Calu3 (cell line): ENCODE measurements around the gene SCUBE2. TPM values are rescaled to one million over a fixed set of nuclear protein-coding genes. Genes with fewer than 3 reads are reported as not detected.
"Not testable (repeated sequence)": the region's sequence is repeated elsewhere in the genome, so short reads cannot be mapped to it uniquely, and the experiment has no call there.

Experiments
- BruUV-seq: library from RNA; stranded (reverse); fragments of 400-500 nt; replicated peaks from 2 replicates; lab custom pipeline; 2021; lab: Mats Ljungman, UMichigan
- CTCF ChIA-PET: fragments of 300-600 bp; sonication (Branson Sonifier 250); formaldehyde crosslinking; loops from one replicate; lab custom pipeline; 2022; ENCODE audit warnings: antibody characterized with exemption; lab: Charles Lee
- DNase-seq: peaks from one replicate; pipeline ENCODE4 v3.0.0; 2022
- H3K27ac Mint-ChIP-seq: one replicate; pipeline ENCODE4 v1.8.0; 2022; ENCODE audit warnings: mixed read lengths; ENCODE audit not compliant: unreplicated experiment
- H3K27me3 Mint-ChIP-seq: one replicate; pipeline ENCODE4 v1.8.0; 2022; ENCODE audit warnings: mixed read lengths; ENCODE audit not compliant: unreplicated experiment
- H3K36me3 Mint-ChIP-seq: one replicate; pipeline ENCODE4 v1.8.0; 2022; ENCODE audit warnings: mild to moderate bottlenecking, moderate library complexity, mixed read lengths; ENCODE audit not compliant: insufficient read depth, unreplicated experiment
- H3K4me1 Mint-ChIP-seq: one replicate; pipeline ENCODE4 v1.8.0; 2022; ENCODE audit warnings: mild to moderate bottlenecking, low read depth, mixed read lengths; ENCODE audit not compliant: unreplicated experiment
- H3K4me3 Mint-ChIP-seq: one replicate; pipeline ENCODE4 v1.8.0; 2022; ENCODE audit warnings: mild to moderate bottlenecking, low read depth, moderate library complexity, mixed read lengths; ENCODE audit not compliant: unreplicated experiment
- H3K9me3 Mint-ChIP-seq: one replicate; pipeline ENCODE4 v1.8.0; 2022; ENCODE audit warnings: low read depth, mixed read lengths; ENCODE audit not compliant: unreplicated experiment
- intact Hi-C: fragments of 100-400 bp; cut with micrococcal nuclease; formaldehyde crosslinking; loops from one replicate; pipeline ENCODE4 v1.10.0; 2022; ENCODE audit not compliant: unreplicated experiment
- total RNA-seq: library from RNA; stranded (reverse); gene quantifications from 2 replicates; pipeline ENCODE4 v1.2.3, GENCODE V29; 2022
- TF ChIP-seq, protein P1 (sequence below): fragments of 200-600 bp; IDR thresholded peaks from one replicate; pipeline ENCODE4 v1.8.0; 2022; ENCODE audit warnings: antibody characterized with exemption; ENCODE audit not compliant: unreplicated experiment

Gene SCUBE2
- total RNA-seq, 1 experiment from 2014 or later, result not detected

GRCh38 chr11:9103542-9104276 lies 12.3 kb upstream of the SCUBE2 start:
- Mint-ChIP-seq H3K27me3 (no peaks in the 10 kb centered on the region), H3K36me3 (no peaks in the 10 kb centered on the region), H3K27ac (no peak overlapping the region), H3K9me3 (no peaks in the 10 kb centered on the region), H3K4me3 (no peak overlapping the region), H3K4me1 (no peaks in the 10 kb centered on the region)
- no peak for DNase-seq
- TF ChIP-seq, protein P1, sequence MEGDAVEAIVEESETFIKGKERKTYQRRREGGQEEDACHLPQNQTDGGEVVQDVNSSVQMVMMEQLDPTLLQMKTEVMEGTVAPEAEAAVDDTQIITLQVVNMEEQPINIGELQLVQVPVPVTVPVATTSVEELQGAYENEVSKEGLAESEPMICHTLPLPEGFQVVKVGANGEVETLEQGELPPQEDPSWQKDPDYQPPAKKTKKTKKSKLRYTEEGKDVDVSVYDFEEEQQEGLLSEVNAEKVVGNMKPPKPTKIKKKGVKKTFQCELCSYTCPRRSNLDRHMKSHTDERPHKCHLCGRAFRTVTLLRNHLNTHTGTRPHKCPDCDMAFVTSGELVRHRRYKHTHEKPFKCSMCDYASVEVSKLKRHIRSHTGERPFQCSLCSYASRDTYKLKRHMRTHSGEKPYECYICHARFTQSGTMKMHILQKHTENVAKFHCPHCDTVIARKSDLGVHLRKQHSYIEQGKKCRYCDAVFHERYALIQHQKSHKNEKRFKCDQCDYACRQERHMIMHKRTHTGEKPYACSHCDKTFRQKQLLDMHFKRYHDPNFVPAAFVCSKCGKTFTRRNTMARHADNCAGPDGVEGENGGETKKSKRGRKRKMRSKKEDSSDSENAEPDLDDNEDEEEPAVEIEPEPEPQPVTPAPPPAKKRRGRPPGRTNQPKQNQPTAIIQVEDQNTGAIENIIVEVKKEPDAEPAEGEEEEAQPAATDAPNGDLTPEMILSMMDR, result no peak
- intact Hi-C loops, result no loop called here
- BruUV-seq, result no TSS peak
- CTCF ChIA-PET, result interaction anchor here (0.7 kb wide), 1 partner anchor 340 kb away, joined by 3 read pairs; no protein-coding TSS in a partner anchor

- CTCF ChIA-PET, result interaction anchor here (0.6 kb wide), 1 partner anchor 58 kb away, joined by 4 read pairs; no protein-coding TSS in a partner anchor
Observed at GRCh38 chr11:9099617-9100016, 8.2 kb upstream of the SCUBE2 start.

GRCh38 chr11:9098455-9098854 lies 7.1 kb upstream of the SCUBE2 start:
- BruUV-seq, DNase-seq, H3K36me3 Mint-ChIP-seq, intact Hi-C loops, CTCF ChIA-PET, H3K4me1 Mint-ChIP-seq, H3K4me3 Mint-ChIP-seq, H3K27ac Mint-ChIP-seq, H3K9me3 Mint-ChIP-seq: not testable (repeated sequence)
- peaks cover 38% of the 10 kb centered on the region for H3K27me3 Mint-ChIP-seq

More at GRCh38 chr11:9099617-9100016, 8.2 kb upstream of the SCUBE2 start:
- Mint-ChIP-seq H3K27me3 (peaks cover 27% of the 10 kb centered on the region), H3K4me3 (no peak overlapping the region), H3K36me3 (no peaks in the 10 kb centered on the region), H3K4me1 (no peaks in the 10 kb centered on the region), H3K9me3 (no peaks in the 10 kb centered on the region), H3K27ac (no peak overlapping the region)
- intact Hi-C loops, result no loop called here
- DNase-seq, result no peak
- no TSS peak for BruUV-seq
- TF ChIP-seq, protein P1, result no peak

DNA sequence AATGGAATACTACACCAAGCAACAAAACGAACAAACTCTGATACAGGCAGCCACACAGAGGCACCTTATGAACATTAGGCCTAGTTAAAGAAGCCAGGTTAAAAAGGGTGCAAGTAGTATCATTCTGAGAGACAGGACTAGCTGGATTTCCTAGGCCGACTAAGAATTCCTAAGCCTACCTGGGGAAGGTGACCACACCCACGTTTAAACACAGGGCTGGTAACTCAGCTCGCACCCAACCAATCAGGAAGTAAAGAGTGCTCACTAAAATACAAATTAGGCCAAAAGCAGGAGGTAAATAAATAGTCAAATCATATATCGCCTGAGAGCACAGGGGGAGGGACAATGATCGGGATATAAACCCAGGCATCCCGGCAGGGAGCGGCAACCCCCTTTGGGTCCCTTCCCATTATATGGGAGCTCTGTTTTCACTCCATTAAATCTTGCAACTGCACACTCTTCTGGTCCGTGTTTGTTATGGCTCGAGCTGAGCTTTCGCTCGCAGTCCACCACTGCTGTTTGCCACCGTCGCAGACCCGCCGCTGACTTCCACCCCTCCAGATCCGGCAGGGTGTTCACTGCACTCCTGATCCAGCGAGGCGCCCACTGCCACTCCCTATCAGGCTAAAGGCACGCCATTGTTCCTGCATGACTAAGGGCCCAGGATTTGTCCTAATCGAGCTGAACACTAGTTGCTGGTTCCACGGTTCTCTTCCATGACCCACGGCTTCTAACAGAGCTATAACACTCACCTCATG lies 6.0 kb upstream of the SCUBE2 start:
- DNase-seq, BruUV-seq, H3K27ac Mint-ChIP-seq, H3K36me3 Mint-ChIP-seq, H3K9me3 Mint-ChIP-seq, H3K4me1 Mint-ChIP-seq, H3K4me3 Mint-ChIP-seq, intact Hi-C loops, CTCF ChIA-PET: not testable (repeated sequence)
- H3K27me3 Mint-ChIP-seq, result peaks cover 49% of the 10 kb centered on the region

GRCh38 chr11:9096427-9096826 lies 5.0 kb upstream of the SCUBE2 start:
- Mint-ChIP-seq H3K4me1 (no peaks in the 10 kb centered on the region), H3K36me3 (no peaks in the 10 kb centered on the region), H3K9me3 (no peaks in the 10 kb centered on the region), H3K4me3 (no peak overlapping the region), H3K27me3 (peaks cover 57% of the 10 kb centered on the region), H3K27ac (no peak overlapping the region)
- TF ChIP-seq, protein P1, result no peak
- intact Hi-C loops, result no loop called here
- DNase-seq, result no peak
- no TSS peak for BruUV-seq
- CTCF ChIA-PET, result interaction anchor here (0.7 to 1.3 kb wide), 2 partner anchors 17 to 74 kb away, joined by 3 to 8 read pairs; no protein-coding TSS in a partner anchor
